Measurements from ENCODE around the gene PLGRKT. TPM values are rescaled to one million over a fixed set of nuclear protein-coding genes. Genes with fewer than 3 reads are reported as not detected.

Gene PLGRKT
- total RNA-seq: 1 to 10 TPM; 3.3 to 7.8 TPM

- intact Hi-C loops (cut with DNase I): loop anchor here (10.0 kb wide), 1 partner anchor 93 kb away; no protein-coding TSS in a partner anchor
- Histone ChIP-seq H3K27ac (peak within 1 kb of the TSS; percentile 80 to 95 (median 88)), H3K4me3 (peak within 1 kb of the TSS; percentile 17 to 56), H3K9me3 (no peaks in the 10 kb centered on the region), H3K27me3 (no peaks in the 10 kb centered on the region), H3K36me3 (replicated peaks in 1 of 2; ENCODE audit: insufficient read depth in 1 of 2, low read depth in 2 of 2) (no peaks in the 10 kb centered on the region), H3K4me1 (peaks cover 13% of the 10 kb centered on the region)
- ATAC-seq: peak; percentile 98
- WGBS, 2 donors: 0% methylated on average over 23 to 55 of the region's 55 CpGs
- TF ChIP-seq POLR2A (IDR thresholded peaks at IDR 0.05) (peak; percentile 81 to 92 (median 88)), CTCF (IDR thresholded peaks at IDR 0.05) (peak in 5 of 7 experiments; percentile 14 to 40 (median 28))
- DNase-seq: peak; percentile 95 to 98 (median 96)
These were observed at the start of gene PLGRKT for GRCh38 chr9:5437254-5438216. Gene PLGRKT, minus strand, starts transcription at chr9:5437925. Its CDS starts 5,948 bp downstream, at chr9:5431977.

GRCh38 chr9:5486988-5487387 lies 49.3 kb upstream of the PLGRKT start:
- ATAC-seq: no peak
- 84 to 88% methylated on average over 5 of the region's 5 CpGs for WGBS, 2 donors
- no peaks in the 10 kb centered on the region for H3K36me3 ChIP-seq (replicated peaks in 1 of 2; ENCODE audit: insufficient read depth in 1 of 2, low read depth in 2 of 2)
- no peaks in the 10 kb centered on the region for H3K4me1 ChIP-seq
- no peak overlapping the region for H3K4me3 ChIP-seq
- no peak overlapping the region for H3K27ac ChIP-seq
- no peak for DNase-seq
- no peaks in the 10 kb centered on the region for H3K9me3 ChIP-seq
- H3K27me3 ChIP-seq: no peaks in the 10 kb centered on the region
- TF ChIP-seq POLR2A (IDR thresholded peaks at IDR 0.05) (no peak), CTCF (IDR thresholded peaks at IDR 0.05) (no peak)
- intact Hi-C loops (cut with DNase I): no loop called here

GRCh38 chr9:5485378-5486085 lies 47.8 kb upstream of the PLGRKT start:
- 63 to 72% methylated on average over 5 of the region's 5 CpGs for WGBS, 2 donors
- H3K27me3 ChIP-seq: no peaks in the 10 kb centered on the region
- no peak for DNase-seq
- intact Hi-C loops (cut with DNase I): no loop called here
- no peak overlapping the region for H3K27ac ChIP-seq
- no peaks in the 10 kb centered on the region for H3K36me3 ChIP-seq (replicated peaks in 1 of 2; ENCODE audit: insufficient read depth in 1 of 2, low read depth in 2 of 2)
- H3K9me3 ChIP-seq: no peaks in the 10 kb centered on the region
- H3K4me1 ChIP-seq: no peaks in the 10 kb centered on the region
- H3K4me3 ChIP-seq: no peak overlapping the region
- ATAC-seq: no peak
- no peak for TF ChIP-seq CTCF (IDR thresholded peaks at IDR 0.05)
- no peak for TF ChIP-seq POLR2A (IDR thresholded peaks at IDR 0.05)

GRCh38 chr9:5483306-5483705 lies 45.6 kb upstream of the PLGRKT start:
- no peaks in the 10 kb centered on the region for H3K9me3 ChIP-seq
- no peaks in the 10 kb centered on the region for H3K36me3 ChIP-seq (replicated peaks in 1 of 2; ENCODE audit: insufficient read depth in 1 of 2, low read depth in 2 of 2)
- ATAC-seq: no peak
- no peak overlapping the region for H3K27ac ChIP-seq
- H3K27me3 ChIP-seq: no peaks in the 10 kb centered on the region
- no peaks in the 10 kb centered on the region for H3K4me1 ChIP-seq
- whole genome bisulfite sequencing, 2 donors: 83 to 88% methylated on average over 2 of the region's 2 CpGs
- no peak for DNase-seq
- no peak overlapping the region for H3K4me3 ChIP-seq
- intact Hi-C loops (cut with DNase I): no loop called here
- TF ChIP-seq POLR2A (IDR thresholded peaks at IDR 0.05) (no peak), CTCF (IDR thresholded peaks at IDR 0.05) (no peak)

All from body of pancreas (tissue), 4 donors.